Measurements from ENCODE around the gene POTEJ.
"Not testable (repeated sequence)": the region's sequence is repeated elsewhere in the genome, so short reads cannot be mapped to it uniquely, and the experiment has no call there.

DNA sequence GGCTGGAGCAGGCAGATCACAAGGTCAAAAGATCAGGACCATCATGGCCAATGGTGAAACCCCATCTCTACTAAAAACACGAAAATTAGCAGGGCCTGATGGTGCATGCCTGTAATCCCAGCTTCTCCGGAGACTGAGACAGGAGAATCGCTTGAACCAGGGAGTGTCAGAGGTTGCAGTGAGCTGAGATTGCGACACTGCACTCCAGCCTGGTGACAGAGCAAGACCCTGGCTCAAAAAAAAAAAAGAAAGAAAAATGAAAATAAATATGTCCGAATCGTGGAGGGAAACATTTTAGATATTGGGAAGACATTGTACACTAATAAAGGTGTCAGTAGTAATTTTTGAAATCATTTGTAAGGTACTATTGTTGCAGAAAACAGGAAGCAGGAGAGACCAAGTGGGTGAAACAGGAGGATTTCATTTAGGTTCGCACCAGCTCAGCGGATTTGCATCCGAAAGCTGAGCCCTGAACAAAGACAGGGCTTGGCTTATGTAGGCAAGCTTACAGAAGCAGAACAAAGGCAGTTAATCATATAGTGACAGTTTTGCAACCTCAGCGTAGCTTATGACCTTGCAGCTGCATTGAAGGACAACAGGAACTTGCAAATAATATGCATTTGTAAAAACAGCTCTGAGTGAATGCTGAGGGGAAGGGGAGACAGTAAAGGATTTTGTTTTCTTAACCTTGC is 17.7 kb downstream of the POTEJ start:
- TF ChIP-seq EZH2 (IDR thresholded peaks at IDR 0.05; ENCODE audit: borderline replicate concordance, low read depth, low read length, severe bottlenecking), result not testable (repeated sequence)
- TF ChIP-seq, protein P1, sequence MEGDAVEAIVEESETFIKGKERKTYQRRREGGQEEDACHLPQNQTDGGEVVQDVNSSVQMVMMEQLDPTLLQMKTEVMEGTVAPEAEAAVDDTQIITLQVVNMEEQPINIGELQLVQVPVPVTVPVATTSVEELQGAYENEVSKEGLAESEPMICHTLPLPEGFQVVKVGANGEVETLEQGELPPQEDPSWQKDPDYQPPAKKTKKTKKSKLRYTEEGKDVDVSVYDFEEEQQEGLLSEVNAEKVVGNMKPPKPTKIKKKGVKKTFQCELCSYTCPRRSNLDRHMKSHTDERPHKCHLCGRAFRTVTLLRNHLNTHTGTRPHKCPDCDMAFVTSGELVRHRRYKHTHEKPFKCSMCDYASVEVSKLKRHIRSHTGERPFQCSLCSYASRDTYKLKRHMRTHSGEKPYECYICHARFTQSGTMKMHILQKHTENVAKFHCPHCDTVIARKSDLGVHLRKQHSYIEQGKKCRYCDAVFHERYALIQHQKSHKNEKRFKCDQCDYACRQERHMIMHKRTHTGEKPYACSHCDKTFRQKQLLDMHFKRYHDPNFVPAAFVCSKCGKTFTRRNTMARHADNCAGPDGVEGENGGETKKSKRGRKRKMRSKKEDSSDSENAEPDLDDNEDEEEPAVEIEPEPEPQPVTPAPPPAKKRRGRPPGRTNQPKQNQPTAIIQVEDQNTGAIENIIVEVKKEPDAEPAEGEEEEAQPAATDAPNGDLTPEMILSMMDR (IDR thresholded peaks at IDR 0.05; ENCODE audit: borderline replicate concordance, extremely low read depth, low read length, poor library complexity, severe bottlenecking), result not testable (repeated sequence)

Data from DND-41 (cell line).